OCI-LY3 (cell line): ENCODE results near the gene SLC39A1.

ENCODE experiments used
- H2AFZ ChIP-seq: fragments of 200-600, 300-600 bp; shearing (Covaris generic); 2 replicates; pipeline ENCODE4 v1.6.0; 2014; ENCODE audit warnings: antibody characterized with exemption, low read depth, low read length
- H3K27ac ChIP-seq: fragments of 200-600, 300-600 bp; sonication (generic); 2 replicates; pipeline ENCODE4 v1.5.1; 2014; ENCODE audit warnings: mild to moderate bottlenecking, low read length, moderate library complexity, mixed read lengths
- H3K27me3 ChIP-seq: fragments of 200-600, 300-600 bp; sonication (generic); 2 replicates; pipeline ENCODE4 v1.6.1; 2014; ENCODE audit warnings: low read depth, low read length, mixed read lengths
- H3K36me3 ChIP-seq: fragments of 200-600, 300-600 bp; sonication (generic); replicated peaks from 2 replicates; pipeline ENCODE3; 2014; ENCODE audit warnings: low read depth, low read length, mixed read lengths
- H3K4me1 ChIP-seq: fragments of 300-600, 200-600 bp; sonication (generic); 2 replicates; pipeline ENCODE4 v1.6.1; 2014; ENCODE audit warnings: low read length, mixed read lengths
- H3K4me2 ChIP-seq: fragments of 200-600, 300-600 bp; sonication (generic); 2 replicates; pipeline ENCODE4 v1.6.1; 2014; ENCODE audit warnings: low read length, mixed read lengths
- H3K4me3 ChIP-seq: fragments of 300-600, 200-600 bp; sonication (generic); 2 replicates; pipeline ENCODE4 v1.5.1; 2014; ENCODE audit warnings: antibody characterized with exemption, mild to moderate bottlenecking, low read length, moderate library complexity
- H3K79me2 ChIP-seq: fragments of 300-600, 200-600 bp; shearing (Covaris generic); 2 replicates; pipeline ENCODE4 v1.6.1; 2014; ENCODE audit warnings: mild to moderate bottlenecking, low read length, mixed read lengths
- H3K9ac ChIP-seq: fragments of 300-600, 200-600 bp; shearing (Covaris generic); 2 replicates; pipeline ENCODE4 v1.6.0; 2014; ENCODE audit warnings: mild to moderate bottlenecking, low read length, moderate library complexity
- H3K9me3 ChIP-seq: fragments of 200-600, 300-600 bp; shearing (Covaris generic); 2 replicates; pipeline ENCODE4 v1.6.1; 2014; ENCODE audit warnings: low read length, mixed read lengths; ENCODE audit not compliant: insufficient read depth
- H4K20me1 ChIP-seq: fragments of 200-600, 300-600 bp; sonication (generic); 2 replicates; pipeline ENCODE4 v1.6.1; 2016; ENCODE audit warnings: low read length, mixed read lengths; ENCODE audit not compliant: insufficient read depth
- CTCF ChIP-seq: fragments of 200-600, 300-600 bp; sonication (generic); IDR thresholded peaks from 2 replicates; pipeline ENCODE4 v1.5.1; 2014; ENCODE audit warnings: antibody characterized with exemption, low read length, low read depth
- EZH2phosphoT487 ChIP-seq: fragments of 200-600 bp; shearing (Covaris generic); IDR thresholded peaks from 2 replicates; pipeline ENCODE4 v1.6.1; 2018; ENCODE audit warnings: antibody characterized with exemption, mixed run types, low read depth

The SLC39A1 gene

GRCh38 chr1:153944005-153944826, 19.1 kb downstream of the SLC39A1 start:
- peak overlapping the region; percentile 94 for H3K4me2 ChIP-seq
- peak overlapping the region; percentile 83 for H3K4me3 ChIP-seq
- H3K9me3 ChIP-seq: no peaks in the 10 kb centered on the region
- H3K36me3 ChIP-seq: peaks cover 69% of the 10 kb centered on the region
- peaks cover 41% of the 10 kb centered on the region for H3K79me2 ChIP-seq
- no peak overlapping the region for H2AFZ ChIP-seq
- no peaks in the 10 kb centered on the region for H3K27me3 ChIP-seq
- no peak for TF ChIP-seq EZH2phosphoT487
- no peak for TF ChIP-seq CTCF
- H3K27ac ChIP-seq: peak overlapping the region; percentile 94
- H3K9ac ChIP-seq: peak overlapping the region; percentile 98
- no peaks in the 10 kb centered on the region for H4K20me1 ChIP-seq
- peaks cover 44% of the 10 kb centered on the region for H3K4me1 ChIP-seq

GRCh38 chr1:153942766-153943549, 20.4 kb downstream of the SLC39A1 start:
- Histone ChIP-seq H3K4me2 (no peak overlapping the region), H3K9ac (no peak overlapping the region), H3K27ac (no peak overlapping the region), H3K4me3 (no peak overlapping the region), H3K4me1 (peaks cover 32% of the 10 kb centered on the region), H3K27me3 (no peaks in the 10 kb centered on the region), H3K79me2 (peaks cover 32% of the 10 kb centered on the region), H4K20me1 (no peaks in the 10 kb centered on the region), H3K36me3 (peaks cover 63% of the 10 kb centered on the region), H2AFZ (no peak overlapping the region), H3K9me3 (no peaks in the 10 kb centered on the region)
- no peak for TF ChIP-seq CTCF
- no peak for TF ChIP-seq EZH2phosphoT487

GRCh38 chr1:153941826-153942725, 21.3 kb downstream of the SLC39A1 start:
- H3K9me3 ChIP-seq: no peaks in the 10 kb centered on the region
- H3K4me3 ChIP-seq: no peak overlapping the region
- TF ChIP-seq EZH2phosphoT487 (no peak), CTCF (no peak)
- H3K27me3 ChIP-seq: no peaks in the 10 kb centered on the region
- no peak overlapping the region for H2AFZ ChIP-seq
- peaks cover 32% of the 10 kb centered on the region for H3K79me2 ChIP-seq
- H4K20me1 ChIP-seq: no peaks in the 10 kb centered on the region
- no peak overlapping the region for H3K27ac ChIP-seq
- H3K36me3 ChIP-seq: peaks cover 66% of the 10 kb centered on the region
- no peak overlapping the region for H3K4me2 ChIP-seq
- peaks cover 23% of the 10 kb centered on the region for H3K4me1 ChIP-seq
- H3K9ac ChIP-seq: no peak overlapping the region
